WTC11 (cell line): ENCODE data around the gene MYOC.

Experiments used
- ARID4B ChIP-seq: sonication (generic); formaldehyde crosslinking; IDR thresholded peaks from 2 replicates; pipeline ENCODE4 v1.8.0; 2023; ENCODE audit warnings: missing genetic modification reagents, mild to moderate bottlenecking, borderline replicate concordance
- ESRRA ChIP-seq: sonication (generic); formaldehyde crosslinking; IDR thresholded peaks from 2 replicates; pipeline ENCODE4 v1.8.1; 2022; ENCODE audit warnings: mild to moderate bottlenecking, missing genetic modification reagents, borderline replicate concordance
- FOXP1 ChIP-seq: sonication (generic); formaldehyde crosslinking; IDR thresholded peaks from 2 replicates; pipeline ENCODE4 v1.8.0; 2022; ENCODE audit warnings: missing genetic modification reagents, mild to moderate bottlenecking, moderate library complexity, borderline replicate concordance

- TF ChIP-seq ESRRA (CRISPR knock-in tag): no peak
- TF ChIP-seq ARID4B (CRISPR knock-in tag): no peak
- no peak for TF ChIP-seq FOXP1 (CRISPR knock-in tag)
These were observed 27.9 kb upstream of the MYOC start for GRCh38 chr1:171680339-171680738.
